ENCODE results near the gene EFNA5.
A peak's percentile ranks its signal among the peaks of the same experiment; 100 is the strongest.

EFNA5 gene

GRCh38 chr5:107369622-107370021, 301.1 kb downstream of the EFNA5 start:
- no peak for DNase-seq (ENCODE audit: low read depth)
- H3K4me3 ChIP-seq (ENCODE audit: low read depth, low read length), result no peak overlapping the region
- TF ChIP-seq MAX (IDR thresholded peaks at IDR 0.05; ENCODE audit: low read depth, low read length) (no peak), POLR2A (IDR thresholded peaks at IDR 0.05; ENCODE audit: extremely low read depth, insufficient read length) (no peak), MYC (IDR thresholded peaks at IDR 0.05; ENCODE audit: low read depth, low read length) (no peak), CTCF (IDR thresholded peaks at IDR 0.05; ENCODE audit: low read depth, low read length) (no peak)

GRCh38 chr5:107368615-107369014, 302.1 kb downstream of the EFNA5 start:
- H3K4me3 ChIP-seq (ENCODE audit: low read depth, low read length), result no peak overlapping the region
- no peak for DNase-seq (ENCODE audit: low read depth)
- TF ChIP-seq POLR2A (IDR thresholded peaks at IDR 0.05; ENCODE audit: extremely low read depth, insufficient read length) (no peak), CTCF (IDR thresholded peaks at IDR 0.05; ENCODE audit: low read depth, low read length) (no peak), MYC (IDR thresholded peaks at IDR 0.05; ENCODE audit: low read depth, low read length) (no peak), MAX (IDR thresholded peaks at IDR 0.05; ENCODE audit: low read depth, low read length) (no peak)

GRCh38 chr5:107367939-107368338, 302.8 kb downstream of the EFNA5 start:
- no peak overlapping the region for H3K4me3 ChIP-seq (ENCODE audit: low read depth, low read length)
- DNase-seq (ENCODE audit: low read depth), result no peak
- TF ChIP-seq MAX (IDR thresholded peaks at IDR 0.05; ENCODE audit: low read depth, low read length), result no peak
- no peak for TF ChIP-seq POLR2A (IDR thresholded peaks at IDR 0.05; ENCODE audit: extremely low read depth, insufficient read length)
- no peak for TF ChIP-seq CTCF (IDR thresholded peaks at IDR 0.05; ENCODE audit: low read depth, low read length)
- no peak for TF ChIP-seq MYC (IDR thresholded peaks at IDR 0.05; ENCODE audit: low read depth, low read length)

GRCh38 chr5:107367480-107367879, 303.3 kb downstream of the EFNA5 start:
- TF ChIP-seq CTCF (IDR thresholded peaks at IDR 0.05; ENCODE audit: low read depth, low read length), result no peak
- no peak for TF ChIP-seq MYC (IDR thresholded peaks at IDR 0.05; ENCODE audit: low read depth, low read length)
- TF ChIP-seq POLR2A (IDR thresholded peaks at IDR 0.05; ENCODE audit: extremely low read depth, insufficient read length), result no peak
- TF ChIP-seq MAX (IDR thresholded peaks at IDR 0.05; ENCODE audit: low read depth, low read length), result no peak
- no peak overlapping the region for H3K4me3 ChIP-seq (ENCODE audit: low read depth, low read length)
- no peak for DNase-seq (ENCODE audit: low read depth)

- H3K4me3 ChIP-seq (ENCODE audit: low read depth, low read length), result no peak overlapping the region
- peak; percentile 58 for DNase-seq (ENCODE audit: low read depth)
These were observed 305.2 kb downstream of the EFNA5 start for GRCh38 chr5:107365320-107366109.

More at GRCh38 chr5:107365320-107366109, 305.2 kb downstream of the EFNA5 start:
- TF ChIP-seq CTCF (IDR thresholded peaks at IDR 0.05; ENCODE audit: low read depth, low read length) (no peak), POLR2A (IDR thresholded peaks at IDR 0.05; ENCODE audit: extremely low read depth, insufficient read length) (no peak), MAX (IDR thresholded peaks at IDR 0.05; ENCODE audit: low read depth, low read length) (no peak), MYC (IDR thresholded peaks at IDR 0.05; ENCODE audit: low read depth, low read length) (no peak)

Measured in NB4 (cell line).